Glomerular endothelial cell (primary cell): ENCODE results near the gene RAC2. TPM values are rescaled to one million over a fixed set of nuclear protein-coding genes. Genes with fewer than 3 reads are reported as not detected.
"Not testable (repeated sequence)": the region's sequence is repeated elsewhere in the genome, so short reads cannot be mapped to it uniquely, and the experiment has no call there.

ENCODE experiments used
- DNase-seq: peaks from one replicate; pipeline ENCODE4 v3.0.0-alpha.2; 2011; ENCODE audit warnings: low read depth, low spot score; ENCODE audit errors: extremely low read depth
- total RNA-seq: library from RNA; depleted of rRNA; stranded (reverse); fragments of >200 nt; gene quantifications from 2 replicates; pipeline ENCODE4 v1.2.3, GENCODE V29; 2015

RAC2 gene
- total RNA-seq, 1 donor from 2014 or later = 126 TPM

DNA sequence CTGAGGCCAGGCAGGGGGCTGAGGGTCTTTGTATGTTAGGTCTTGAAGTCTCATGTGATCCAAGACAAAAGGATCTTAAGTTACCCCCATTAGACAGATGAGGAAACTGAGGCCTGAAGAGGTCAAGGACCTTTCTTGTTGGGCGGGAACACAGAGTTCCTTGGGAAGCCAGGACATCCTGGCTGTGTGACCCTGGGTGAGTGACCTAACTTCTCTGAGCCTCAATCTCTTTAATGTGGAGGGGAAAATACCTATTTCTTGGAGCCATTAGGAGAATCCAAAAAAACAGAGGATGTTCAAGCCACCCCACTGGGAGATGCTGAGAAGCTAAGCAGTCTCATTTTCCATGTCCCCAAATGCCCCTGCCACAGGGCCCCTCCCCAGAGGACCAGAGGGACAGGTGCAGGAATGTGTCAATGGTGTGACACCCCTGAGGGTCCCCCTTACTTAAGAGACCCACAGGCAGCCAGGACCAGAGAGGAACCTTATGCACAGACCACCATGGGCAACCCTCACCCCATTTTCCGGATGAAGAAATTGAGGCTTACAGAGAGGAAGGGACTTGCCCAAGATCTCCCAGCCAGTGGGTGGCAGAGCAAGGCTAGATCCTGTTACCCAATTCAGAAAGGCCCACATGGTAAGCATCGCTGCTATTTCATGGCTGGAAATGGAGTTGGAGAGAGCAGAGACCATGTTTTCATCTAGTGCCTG is 8.0 kb downstream of the RAC2 start:
- no peak for DNase-seq

GRCh38 chr22:37234736-37235711 is 9.0 kb downstream of the RAC2 start:
- no peak for DNase-seq

GRCh38 chr22:37233751-37234631 is 10.1 kb downstream of the RAC2 start:
- DNase-seq = no peak

GRCh38 chr22:37233371-37233750 is 10.7 kb downstream of the RAC2 start:
- not testable (repeated sequence) for DNase-seq

DNA sequence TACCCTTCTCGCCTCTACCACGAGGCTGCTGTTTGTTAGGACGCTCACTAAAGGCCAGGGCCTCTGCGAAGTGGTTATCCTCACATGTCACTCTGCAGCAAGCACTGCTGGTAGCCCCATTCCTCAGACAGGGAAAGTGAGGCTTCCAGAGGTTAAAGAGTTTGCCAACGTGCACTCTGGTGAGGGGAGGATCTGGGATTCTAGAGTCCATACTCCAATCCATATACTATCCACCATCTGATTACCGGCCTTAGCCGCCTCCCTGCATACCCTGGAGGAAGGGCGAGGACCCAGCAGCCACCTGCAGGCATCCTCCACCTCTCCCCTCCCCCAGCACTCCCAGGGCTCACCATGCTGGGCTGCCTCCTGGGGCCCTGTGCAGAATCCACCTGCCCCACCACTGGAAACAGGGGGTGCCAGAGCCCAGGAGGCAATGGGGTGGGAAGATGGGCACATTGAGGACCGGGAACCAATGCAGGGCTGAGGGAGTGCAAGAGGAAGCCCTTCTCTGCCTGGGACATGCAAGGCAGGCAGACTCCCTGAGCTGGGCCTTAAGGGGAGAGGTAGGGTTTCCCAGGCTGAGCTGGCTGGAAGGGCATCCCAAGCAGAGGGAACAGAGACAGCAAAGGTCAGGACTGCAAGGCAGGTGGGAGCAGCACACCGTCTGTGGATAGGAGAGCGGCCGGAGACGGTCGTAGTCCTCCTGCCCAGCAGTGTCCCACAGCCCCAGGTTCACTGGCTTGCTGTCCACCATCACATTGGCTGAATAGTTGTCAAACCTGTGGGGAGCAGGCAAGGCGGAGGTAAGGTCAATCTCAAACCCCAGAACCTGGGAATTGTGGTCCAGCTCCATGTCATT is 11.7 kb downstream of the RAC2 start:
- DNase-seq = no peak

GRCh38 chr22:37231406-37232139 is 12.5 kb downstream of the RAC2 start:
- no peak for DNase-seq

DNA sequence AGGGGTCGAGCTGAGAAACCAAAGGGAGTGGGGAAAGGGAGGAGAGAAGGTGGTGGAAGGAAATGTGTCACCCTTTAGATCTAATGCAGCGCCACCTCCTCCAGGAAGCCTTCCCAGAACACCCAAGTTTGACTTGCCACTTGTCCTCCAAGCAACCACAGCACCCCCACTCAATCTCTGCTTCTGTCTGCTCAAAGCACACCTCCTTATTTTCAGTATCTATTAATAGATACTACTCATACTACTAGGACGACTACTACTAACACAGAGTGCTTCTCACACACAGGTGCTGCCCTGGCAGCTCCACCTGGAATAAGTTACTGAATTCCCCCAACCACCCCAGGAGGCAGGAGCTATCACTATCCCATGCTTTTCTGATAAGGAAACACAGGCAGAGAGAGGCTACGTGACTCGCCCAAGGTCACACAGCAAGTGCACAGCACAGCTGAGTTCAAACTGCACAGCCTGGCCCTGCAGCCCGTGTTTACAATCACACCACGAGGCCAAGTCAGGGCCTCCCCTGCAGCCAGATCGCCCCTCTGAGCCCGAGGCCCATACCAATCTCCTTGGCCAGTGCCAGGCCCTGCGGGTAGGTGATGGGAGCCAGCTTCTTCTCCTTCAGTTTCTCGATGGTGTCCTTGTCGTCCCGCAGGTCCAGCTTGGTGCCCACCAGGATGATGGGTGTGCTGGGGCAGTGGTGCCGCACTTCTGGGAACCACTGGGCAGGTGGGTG is 13.2 kb downstream of the RAC2 start:
- DNase-seq = no peak

DNA sequence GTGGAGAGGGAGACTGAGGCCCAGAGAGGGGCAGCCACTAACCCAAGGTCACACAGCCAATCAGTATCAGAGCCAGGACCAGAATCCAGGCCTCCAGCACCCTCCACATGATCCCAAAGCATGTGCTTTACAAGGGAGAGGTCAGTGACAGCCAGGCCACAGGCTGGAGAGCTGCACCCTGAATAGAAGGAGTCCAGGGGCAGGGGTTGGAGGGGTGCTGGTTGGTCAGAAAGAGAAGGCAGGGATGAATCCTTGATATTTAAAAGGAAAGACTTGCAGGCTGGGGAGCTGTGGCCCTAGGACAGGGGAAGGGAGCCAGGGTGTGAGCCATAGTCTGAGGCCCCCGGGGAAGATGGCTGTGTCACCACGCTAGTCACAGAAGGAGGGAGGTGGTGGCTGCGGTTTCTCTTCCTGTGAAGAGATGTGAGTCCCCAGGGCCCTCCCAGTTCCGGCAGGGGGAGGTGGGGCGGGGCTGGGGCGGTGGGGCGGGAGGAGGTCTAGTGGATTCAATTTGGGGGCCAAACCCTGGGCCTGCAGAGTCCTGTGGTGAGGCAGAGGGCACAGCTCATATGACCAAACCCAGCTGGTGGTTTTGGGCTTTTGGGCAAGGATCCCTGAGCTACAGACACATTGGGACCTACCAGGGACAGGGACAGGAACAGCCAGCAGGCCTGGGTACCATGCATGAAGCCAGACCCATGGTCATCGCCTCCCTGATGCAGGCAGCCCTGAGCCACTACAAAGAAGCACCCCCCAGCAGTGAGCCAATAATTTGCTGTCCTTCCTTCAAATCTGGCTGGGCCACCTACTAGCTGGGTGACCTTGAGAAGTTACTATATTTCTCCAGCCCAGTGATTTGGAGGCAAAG is 14.0 kb downstream of the RAC2 start:
- DNase-seq = no peak

DNA sequence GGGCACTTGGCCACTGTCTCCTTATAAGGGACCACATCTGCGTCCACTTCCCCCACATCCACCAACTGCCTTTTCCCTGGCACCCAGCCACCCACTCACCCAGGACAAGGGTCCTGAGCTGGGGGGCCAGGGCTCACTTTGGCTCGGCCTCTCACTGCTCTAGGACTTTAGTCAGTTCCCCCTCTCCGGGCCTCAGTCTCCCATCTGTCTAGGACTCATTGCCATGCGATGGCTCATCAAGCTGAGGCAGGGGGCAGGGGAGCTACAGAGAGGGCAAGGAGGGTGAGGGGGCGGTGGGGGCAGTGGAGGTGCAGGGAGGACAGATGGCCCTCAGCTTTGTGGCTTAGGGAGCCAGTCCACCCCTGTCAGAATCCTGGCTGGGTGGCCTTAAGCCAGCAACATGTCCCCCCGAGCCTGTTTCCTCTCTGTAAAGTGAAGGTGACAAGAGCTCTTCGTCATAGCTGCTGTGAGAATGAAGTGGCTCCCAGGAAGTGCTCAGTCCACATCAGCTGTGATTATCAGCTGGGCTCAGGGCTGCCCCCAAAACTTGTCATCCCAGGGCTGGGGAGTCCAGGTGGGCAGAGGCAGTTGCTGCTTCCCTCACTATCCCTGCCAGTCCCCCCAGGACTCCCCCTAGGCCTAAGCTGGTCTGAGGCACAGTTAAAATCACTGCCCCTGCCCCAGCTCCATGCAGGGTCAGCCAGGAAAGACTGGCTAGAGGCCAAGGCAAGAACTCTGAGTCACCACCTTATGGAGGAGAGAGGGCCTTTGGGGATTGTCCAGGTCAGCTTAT is 14.9 kb downstream of the RAC2 start:
- DNase-seq = peak; percentile 33

DNA sequence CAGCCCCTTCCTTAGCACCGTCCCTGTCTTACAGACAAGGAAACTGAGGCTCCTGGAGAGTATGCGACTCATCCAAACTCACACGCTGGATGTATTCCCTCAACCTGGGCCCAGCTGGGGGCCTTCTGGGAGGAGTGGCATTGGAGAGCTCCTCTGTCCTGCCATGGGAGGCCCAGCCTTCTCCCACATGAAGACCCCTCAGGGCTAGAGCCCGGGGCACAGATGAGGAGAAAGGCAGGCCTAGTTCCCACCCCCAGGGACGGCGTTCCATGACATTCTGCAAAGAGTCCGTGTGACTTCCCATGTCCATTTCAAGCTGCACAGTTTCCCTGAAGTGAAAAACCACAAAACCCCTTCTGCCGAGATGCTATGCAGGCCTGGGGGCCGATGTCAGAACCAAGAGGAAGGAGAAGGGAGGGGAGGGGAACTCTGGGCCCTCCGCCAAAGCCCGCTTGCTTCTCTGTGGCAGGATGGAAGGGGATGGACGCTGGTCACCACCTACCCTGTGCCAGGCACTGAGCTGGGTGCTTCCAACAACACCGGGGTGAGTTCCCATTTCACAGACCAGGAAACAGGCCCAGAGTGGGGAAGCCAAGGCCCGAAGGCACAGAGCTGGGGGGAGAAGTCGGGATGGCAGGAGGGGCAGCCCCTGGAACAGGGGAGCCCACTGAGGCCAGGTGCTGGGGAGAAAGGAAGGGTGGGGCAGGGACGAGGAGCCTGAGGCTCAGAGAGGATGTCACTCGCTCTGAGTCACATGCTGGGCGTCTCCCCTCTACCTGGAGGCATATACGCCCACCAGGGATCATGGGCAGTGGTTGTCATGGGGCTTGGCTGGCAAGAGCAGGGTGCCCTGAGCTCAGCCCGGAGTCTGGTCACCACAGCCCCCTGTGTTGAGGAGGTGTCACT is 15.7 kb downstream of the RAC2 start:
- no peak for DNase-seq

GRCh38 chr22:37226514-37226913 is 17.6 kb downstream of the RAC2 start:
- no peak for DNase-seq

GRCh38 chr22:37226087-37226486 is 18.0 kb downstream of the RAC2 start:
- DNase-seq = no peak

- no peak for DNase-seq
Observed at GRCh38 chr22:37225481-37225880, 18.6 kb downstream of the RAC2 start.

- no peak for DNase-seq
Observed at GRCh38 chr22:37224757-37225420, 19.2 kb downstream of the RAC2 start.

DNA sequence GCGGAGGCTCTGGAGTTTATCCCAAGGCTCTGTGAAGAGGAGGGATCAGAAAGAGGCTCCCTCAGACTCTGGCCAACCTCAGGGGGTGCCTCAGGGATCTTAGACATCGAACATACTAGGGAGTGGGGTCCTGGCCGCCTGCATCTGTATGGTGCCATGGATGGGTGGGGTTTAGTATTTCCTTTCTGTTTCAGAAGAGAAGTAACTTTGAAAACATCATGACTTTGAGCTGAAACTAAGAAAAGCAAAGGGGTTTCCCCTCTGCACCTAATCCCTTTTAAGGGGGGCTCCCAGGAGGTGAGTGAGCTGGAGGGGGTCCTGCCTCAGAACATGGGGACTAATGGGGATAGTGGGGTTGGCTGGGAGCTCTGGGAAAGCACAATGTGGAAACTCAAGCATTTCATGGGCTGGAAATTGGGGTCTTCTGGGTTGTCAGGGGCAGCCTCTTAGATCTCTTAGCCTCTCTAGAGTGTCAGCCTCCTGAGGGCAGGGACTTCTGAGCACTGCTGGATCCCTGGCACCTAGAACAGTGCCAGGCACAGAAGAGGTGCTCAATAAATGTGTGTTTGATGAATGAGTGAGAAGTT is 20.0 kb downstream of the RAC2 start:
- no peak for DNase-seq
